HG03039 (cell line): Measurements from ENCODE around the gene OR10G4.
"Not testable (repeated sequence)": the region's sequence is repeated elsewhere in the genome, so short reads cannot be mapped to it uniquely, and the experiment has no call there.

Experiments
- ATAC-seq: cut with Tn5 transposase; IDR thresholded peaks from one replicate; pipeline ENCODE4 v1.9.1; 2021; ENCODE audit warnings: mild to moderate bottlenecking, moderate library complexity; ENCODE audit not compliant: unreplicated experiment

Gene OR10G4

GRCh38 chr11:124012697-124013096 lies at the start of gene OR10G4:
OR10G4 (plus strand) TSS chr11:124012997; CDS start chr11:124015575, 2,578 bp downstream.
- ATAC-seq: no peak

GRCh38 chr11:123973816-123974215 lies 39.0 kb upstream of the OR10G4 start:
- no peak for ATAC-seq

- ATAC-seq: no peak
These were observed 35.8 kb upstream of the OR10G4 start for GRCh38 chr11:123976770-123977560.

- no peak for ATAC-seq
These were observed 35.0 kb upstream of the OR10G4 start, which contains the start of gene OR10S1 for GRCh38 chr11:123977731-123978347. OR10S1 (minus strand) TSS chr11:123977781; CDS start chr11:123977664, 117 bp downstream.

- no peak for ATAC-seq
These were observed 33.5 kb upstream of the OR10G4 start for GRCh38 chr11:123979311-123979710.

- no peak for ATAC-seq
These were observed 17.7 kb upstream of the OR10G4 start, which contains the start of gene OR10G6 for GRCh38 chr11:123995119-123995518. OR10G6 (minus strand) TSS chr11:123995161; CDS start chr11:123995161, 0 bp downstream.

- ATAC-seq: not testable (repeated sequence)
These were observed 3.0 kb downstream of the OR10G4 start for GRCh38 chr11:124015837-124016236.

GRCh38 chr11:124026498-124026897 lies 13.7 kb downstream of the OR10G4 start, which contains the start of gene OR10G8:
OR10G8 (plus strand) TSS chr11:124026798; CDS start chr11:124029623, 2,825 bp downstream.
- ATAC-seq: no peak

GRCh38 chr11:124036666-124037065 lies 23.9 kb downstream of the OR10G4 start:
- ATAC-seq: no peak

- ATAC-seq: no peak
These were observed 26.8 kb downstream of the OR10G4 start for GRCh38 chr11:124039557-124039956.

GRCh38 chr11:124041254-124041653 lies 28.5 kb downstream of the OR10G4 start, which contains the start of gene OR10G7:
OR10G7 (minus strand) TSS chr11:124041325; CDS start chr11:124039001, 2,324 bp downstream.
- ATAC-seq: no peak

GRCh38 chr11:124043420-124043819 lies 30.6 kb downstream of the OR10G4 start:
- no peak for ATAC-seq

- no peak for ATAC-seq
These were observed 38.0 kb downstream of the OR10G4 start for GRCh38 chr11:124050748-124051147.

GRCh38 chr11:124052966-124053365 lies 40.2 kb downstream of the OR10G4 start:
- ATAC-seq: no peak
